Activated CD8-positive, alpha-beta memory T cell treated with anti-CD3 and anti-CD28 coated beads for 1 hour (primary cell): ENCODE data around the gene CST6.

Experiments used
- DNase-seq, 2 donors: peaks; one replicate each; pipeline ENCODE4 v3.0.0-alpha.2; 2020; ENCODE audit warnings: low read depth in 1 of 2; ENCODE audit errors: extremely low read depth in 1 of 2

Gene CST6

GRCh38 chr11:66011785-66012303, at the start of gene CST6:
TSS of gene CST6 (plus strand) at chr11:66012008. CDS start at chr11:66012045, 37 bp downstream.
- DNase-seq: no peak

- DNase-seq: no peak
Observed at GRCh38 chr11:65962141-65962564, 49.7 kb upstream of the CST6 start.

GRCh38 chr11:65964906-65965305, 46.9 kb upstream of the CST6 start:
- DNase-seq: no peak

GRCh38 chr11:65965986-65966762, 45.6 kb upstream of the CST6 start:
- no peak for DNase-seq

GRCh38 chr11:65967329-65967934, 44.4 kb upstream of the CST6 start:
- no peak for DNase-seq

GRCh38 chr11:65968600-65969482, 43.0 kb upstream of the CST6 start:
- DNase-seq: no peak

GRCh38 chr11:65972116-65972515, 39.7 kb upstream of the CST6 start:
- no peak for DNase-seq

- no peak for DNase-seq
Observed at GRCh38 chr11:65973439-65974110, 38.2 kb upstream of the CST6 start.

GRCh38 chr11:65975771-65976170, 36.0 kb upstream of the CST6 start:
- DNase-seq: no peak

- DNase-seq: no peak
Observed at GRCh38 chr11:65976216-65977176, 35.3 kb upstream of the CST6 start.

GRCh38 chr11:65977621-65978390, 34.0 kb upstream of the CST6 start:
- no peak for DNase-seq

- DNase-seq: no peak
Observed at GRCh38 chr11:65978391-65979238, 33.2 kb upstream of the CST6 start.

- DNase-seq: no peak
Observed at GRCh38 chr11:65979261-65979759, 32.5 kb upstream of the CST6 start.

GRCh38 chr11:65981101-65981740, 30.6 kb upstream of the CST6 start:
- DNase-seq: no peak

GRCh38 chr11:65981972-65982823, 29.6 kb upstream of the CST6 start:
- no peak for DNase-seq

GRCh38 chr11:65982824-65983588, 28.8 kb upstream of the CST6 start:
- no peak for DNase-seq
